Naive thymus-derived CD8-positive, alpha-beta T cell (primary cell): ENCODE data around the gene GUCY1A2. TPM values are rescaled to one million over a fixed set of nuclear protein-coding genes. Genes with fewer than 3 reads are reported as not detected.
"Not testable (repeated sequence)": the region's sequence is repeated elsewhere in the genome, so short reads cannot be mapped to it uniquely, and the experiment has no call there.

ENCODE experiments used
- ATAC-seq, 2 donors: fragments of 150-1000 bp; cut with Tn5 transposase in 1 of 2; sonication (Bioruptor Pico), chemical (Tn5 transposase) in 1 of 2; 1 replicate in 1 of 2; 2 replicates in 1 of 2; pipeline ENCODE4 v1.10.0; 2021; ENCODE audit warnings: mild to moderate bottlenecking in 2 of 2, moderate library complexity in 2 of 2
- POLR2A ChIA-PET: fragments of 350-600 bp; sonication (Branson Sonifier 250); formaldehyde crosslinking; loops from one replicate; lab custom pipeline; 2021; ENCODE audit warnings: antibody characterized with exemption; lab: Charles Lee
- DNase-seq, 10 donors: peaks; one replicate each; pipeline versions ENCODE4 v3.0.0 to v3.0.0-alpha.2; 2020 to 2022
- H3K27ac Mint-ChIP-seq, 10 donors: one replicate each; pipeline ENCODE4 v1.8.0; 2020 to 2022; ENCODE audit warnings: mild to moderate bottlenecking in 10 of 10, mixed read lengths in 10 of 10, moderate library complexity in 4 of 10, inconsistent platforms in 1 of 10
- H3K27me3 Mint-ChIP-seq, 5 donors: one replicate each; pipeline ENCODE4 v1.8.0; 2021 to 2022; ENCODE audit warnings: mixed read lengths in 5 of 5
- H3K36me3 Mint-ChIP-seq, 3 donors: one replicate each; pipeline ENCODE4 v1.8.0; 2020 to 2022; ENCODE audit warnings: mixed read lengths in 3 of 3, mild to moderate bottlenecking in 2 of 3, inconsistent platforms in 1 of 3
- H3K4me1 Mint-ChIP-seq, 4 donors: one replicate each; pipeline ENCODE4 v1.8.0; 2021 to 2022; ENCODE audit warnings: mixed read lengths in 4 of 4
- H3K4me3 Mint-ChIP-seq, 10 donors: one replicate each; pipeline ENCODE4 v1.8.0; 2020 to 2022; ENCODE audit warnings: mild to moderate bottlenecking in 10 of 10, mixed read lengths in 10 of 10, moderate library complexity in 6 of 10, inconsistent platforms in 1 of 10
- H3K9me3 Mint-ChIP-seq, 9 donors: one replicate each; pipeline ENCODE4 v1.8.0; 2020 to 2022; ENCODE audit warnings: mixed read lengths in 9 of 9, mild to moderate bottlenecking in 3 of 9, inconsistent platforms in 1 of 9, moderate library complexity in 1 of 9
- polyA plus RNA-seq, 3 donors: library from polyadenylated mRNA; unstranded; fragments of 300-500 nt; fragmentation: Illumina TruSeq; gene quantifications; one replicate each; pipeline ENCODE4 v1.2.3, GENCODE V29; 2021
- total RNA-seq, 8 experiments: library from RNA in 2 of 8; stranded (reverse) in 2 of 8; gene quantifications; one replicate each; pipeline ENCODE4 v1.2.3 and lab custom pipeline; 2021 to 2026

The GUCY1A2 gene
- total and polyA plus RNA-seq, 5 experiments from 2014 or later, result not detected

DNA sequence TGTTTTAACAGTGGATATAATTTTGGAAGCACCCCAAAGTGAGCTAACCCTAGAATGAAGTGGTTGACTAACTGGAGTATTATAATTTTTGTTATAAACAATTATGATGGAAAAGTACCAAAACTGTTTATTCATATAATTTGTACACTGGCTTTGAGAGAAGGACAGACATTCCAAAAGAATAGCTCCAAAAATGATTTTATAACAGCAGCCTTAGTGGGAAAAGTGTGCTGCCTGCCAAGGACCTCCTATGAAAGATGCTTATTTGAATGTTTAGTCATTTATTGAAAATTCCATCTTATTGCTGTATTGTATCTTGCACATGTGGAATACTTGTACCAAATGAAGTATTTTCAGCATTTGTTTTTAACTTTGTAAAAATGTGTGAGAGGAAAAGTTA is 169.8 kb downstream of the GUCY1A2 start:
- H3K4me1 Mint-ChIP-seq, result no peaks in the 10 kb centered on the region
- H3K9me3 Mint-ChIP-seq, result peaks cover 10 to 46% (median 25%) of the 10 kb centered on the region in 9 donors

DNA sequence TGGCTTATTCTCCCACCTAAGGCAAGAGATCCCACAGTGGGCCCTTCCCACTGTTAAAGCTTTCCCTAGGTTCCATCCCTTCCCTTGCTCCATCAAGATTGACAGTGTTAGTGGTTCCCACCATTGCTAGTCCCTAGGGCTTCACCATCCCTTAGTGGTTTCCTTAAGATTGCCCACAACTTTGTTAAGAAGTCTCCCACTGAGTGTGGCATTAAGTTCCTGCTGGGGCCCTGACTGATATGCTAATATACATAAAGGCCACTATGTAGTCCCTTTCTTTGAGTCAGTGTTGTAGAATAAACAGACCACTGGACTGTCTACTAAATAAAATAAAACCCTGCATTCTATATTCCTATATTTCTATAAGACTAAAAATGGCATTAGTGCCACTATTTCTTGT is 176.1 kb downstream of the GUCY1A2 start:
- Mint-ChIP-seq H3K27me3 (no peaks in the 10 kb centered on the region), H3K27ac (no peak overlapping the region), H3K36me3 (no peaks in the 10 kb centered on the region), H3K4me3 (no peak overlapping the region), H3K9me3 (peaks cover 3 to 35% (median 22%) of the 10 kb centered on the region in 9 donors), H3K4me1 (no peaks in the 10 kb centered on the region)
- POLR2A ChIA-PET, result no interaction called here
- ATAC-seq (no peak), DNase-seq (no peak)

More for the DNA sequence above, 169.8 kb downstream of the GUCY1A2 start:
- no peak overlapping the region for H3K27ac Mint-ChIP-seq
- H3K36me3 Mint-ChIP-seq, result no peaks in the 10 kb centered on the region
- POLR2A ChIA-PET, result no interaction called here
- H3K27me3 Mint-ChIP-seq, result no peaks in the 10 kb centered on the region
- DNase-seq, result no peak
- H3K4me3 Mint-ChIP-seq, result no peak overlapping the region
- ATAC-seq, result no peak

DNA sequence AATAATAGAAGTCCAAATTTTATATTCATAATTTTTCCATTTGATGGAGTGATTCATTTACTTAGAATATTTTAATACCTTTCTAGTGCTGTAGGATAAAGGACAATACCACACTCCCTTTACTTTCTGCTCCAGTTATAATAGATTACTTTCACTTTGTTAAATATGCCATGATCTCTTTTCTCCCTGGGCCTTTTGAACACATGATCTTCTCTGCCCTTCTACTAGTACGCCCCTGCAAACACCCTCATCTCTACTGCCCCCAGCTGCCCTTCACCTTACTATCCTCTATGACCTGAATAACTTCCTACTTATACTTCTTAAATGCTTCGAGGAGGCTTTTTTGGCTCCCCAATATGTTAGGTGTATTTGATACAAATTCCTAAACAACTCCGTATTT is 177.3 kb downstream of the GUCY1A2 start:
- POLR2A ChIA-PET, result no interaction called here
- Mint-ChIP-seq H3K27ac (no peak overlapping the region), H3K4me3 (no peak overlapping the region), H3K4me1 (no peaks in the 10 kb centered on the region), H3K36me3 (no peaks in the 10 kb centered on the region), H3K27me3 (no peaks in the 10 kb centered on the region), H3K9me3 (peaks cover 3 to 41% (median 19%) of the 10 kb centered on the region in 9 donors)
- DNase-seq (no peak), ATAC-seq (no peak)

DNA sequence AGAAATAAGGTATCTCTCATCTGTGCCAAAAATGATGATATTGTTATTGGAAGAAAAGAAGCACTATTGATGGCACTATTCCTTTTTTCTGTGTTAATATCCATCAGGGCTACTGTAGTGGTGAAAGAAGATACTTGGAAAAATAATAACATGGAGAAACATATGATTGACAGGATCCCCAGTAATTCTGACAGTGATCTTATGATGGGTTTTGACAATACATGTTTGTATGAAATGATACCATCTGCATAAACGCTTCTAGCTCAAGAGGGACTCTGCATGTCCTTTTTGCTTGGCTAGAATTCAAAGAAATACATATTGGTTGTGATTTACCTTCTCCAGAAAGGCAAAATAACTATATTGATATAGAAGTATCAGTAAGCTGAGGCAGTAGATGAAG is 178.1 kb downstream of the GUCY1A2 start:
- H3K4me1 Mint-ChIP-seq, result no peaks in the 10 kb centered on the region
- no peaks in the 10 kb centered on the region for H3K36me3 Mint-ChIP-seq
- peaks cover 3 to 37% (median 19%) of the 10 kb centered on the region in 9 donors for H3K9me3 Mint-ChIP-seq
- no peak for DNase-seq
- no peak overlapping the region for H3K27ac Mint-ChIP-seq
- H3K27me3 Mint-ChIP-seq, result no peaks in the 10 kb centered on the region
- no peak for ATAC-seq
- POLR2A ChIA-PET, result no interaction called here
- no peak overlapping the region for H3K4me3 Mint-ChIP-seq

DNA sequence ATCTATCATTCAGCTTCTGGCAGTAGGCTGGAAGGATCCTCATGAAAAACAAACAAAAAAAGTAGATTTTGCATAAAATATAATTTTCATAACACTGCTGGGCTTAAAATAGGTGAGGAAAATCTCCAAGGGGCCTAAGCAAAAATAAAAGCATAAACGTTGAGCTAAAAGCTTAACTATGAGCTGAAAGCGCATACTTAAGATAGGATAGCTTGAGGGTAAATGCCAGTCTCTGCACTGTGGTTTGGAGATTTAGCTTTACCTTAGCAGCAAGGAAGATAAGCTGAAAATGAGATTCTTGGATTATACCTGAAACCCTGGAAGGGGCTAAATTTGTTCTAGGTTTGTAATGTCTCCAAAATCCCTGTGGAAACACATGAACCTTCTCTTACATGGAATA is 183.7 kb downstream of the GUCY1A2 start:
- Mint-ChIP-seq H3K27me3 (no peaks in the 10 kb centered on the region), H3K27ac (no peak overlapping the region), H3K36me3 (no peaks in the 10 kb centered on the region), H3K4me3 (no peak overlapping the region), H3K4me1 (no peaks in the 10 kb centered on the region), H3K9me3 (peaks cover 0 to 34% (median 10%) of the 10 kb centered on the region in 9 donors)
- POLR2A ChIA-PET, result no interaction called here
- DNase-seq, result no peak
- ATAC-seq, result no peak

DNA sequence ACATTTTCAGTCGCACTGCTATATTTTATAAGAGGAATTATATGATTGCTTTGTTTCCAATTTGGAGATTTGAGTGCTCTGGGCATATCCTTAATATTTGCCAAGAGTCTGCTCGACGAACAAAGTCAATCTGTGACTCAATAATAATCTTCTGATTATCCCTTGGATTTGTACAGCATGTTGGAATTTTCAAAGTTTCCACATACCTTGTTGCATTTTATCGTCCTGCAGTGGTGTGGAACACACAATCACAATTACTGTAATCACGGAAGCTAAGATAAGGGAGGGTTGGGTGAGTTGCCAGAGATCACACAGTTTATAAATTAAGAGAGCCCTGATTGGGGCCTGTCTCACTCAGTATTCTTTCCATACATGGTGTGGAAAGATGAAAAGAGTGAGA is 189.3 kb downstream of the GUCY1A2 start:
- no peak overlapping the region for H3K27ac Mint-ChIP-seq
- POLR2A ChIA-PET, result no interaction called here
- no peak for DNase-seq
- no peaks in the 10 kb centered on the region for H3K27me3 Mint-ChIP-seq
- no peak for ATAC-seq
- H3K36me3 Mint-ChIP-seq, result peaks cover 0 to 5% (median 0%) of the 10 kb centered on the region in 3 donors
- peaks cover 1 to 35% (median 9%) of the 10 kb centered on the region in 9 donors for H3K9me3 Mint-ChIP-seq
- no peaks in the 10 kb centered on the region for H3K4me1 Mint-ChIP-seq
- H3K4me3 Mint-ChIP-seq, result no peak overlapping the region

DNA sequence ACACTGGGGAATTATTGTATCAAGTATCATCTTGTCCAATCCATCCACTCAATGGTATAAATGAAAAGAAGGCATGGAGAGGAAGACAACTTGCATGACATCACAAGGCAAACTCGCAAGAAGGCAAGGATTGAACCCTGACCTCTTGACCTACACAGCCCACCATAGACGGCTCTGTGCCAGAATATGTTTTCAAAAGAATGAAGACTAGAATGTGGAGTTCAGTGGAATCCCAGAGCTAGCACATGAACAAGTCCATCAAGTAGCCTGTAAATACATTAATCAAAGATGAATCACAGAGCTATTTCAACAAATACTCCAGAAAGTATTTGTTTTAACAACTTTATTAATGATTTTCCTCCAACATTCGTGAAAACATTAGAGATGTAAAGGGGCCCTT is 189.7 kb downstream of the GUCY1A2 start:
- ATAC-seq (no peak), DNase-seq (no peak)
- POLR2A ChIA-PET, result no interaction called here
- Mint-ChIP-seq H3K36me3 (peaks cover 0 to 5% (median 0%) of the 10 kb centered on the region in 3 donors), H3K27ac (no peak overlapping the region), H3K4me3 (no peak overlapping the region), H3K4me1 (no peaks in the 10 kb centered on the region), H3K9me3 (peaks cover 1 to 35% (median 9%) of the 10 kb centered on the region in 9 donors), H3K27me3 (no peaks in the 10 kb centered on the region)

DNA sequence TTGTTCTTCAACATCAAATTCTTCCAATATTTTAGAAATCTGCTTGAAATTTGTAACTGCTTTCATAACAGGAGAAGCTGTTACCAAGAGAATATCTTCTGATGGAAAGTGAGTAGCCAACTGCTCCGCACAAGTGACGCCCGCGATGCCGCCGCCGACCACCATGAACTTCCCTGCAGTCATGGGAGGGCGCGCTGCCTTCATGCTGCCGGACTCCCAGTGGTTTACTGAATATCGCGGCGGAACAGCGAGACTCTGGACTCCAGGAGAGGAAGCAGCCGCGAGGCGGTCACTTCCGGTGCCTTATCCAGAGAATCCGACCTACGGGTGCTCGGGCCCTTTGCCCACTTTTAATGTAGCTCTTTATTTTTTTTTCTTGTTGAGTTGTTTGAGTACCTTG is 190.6 kb downstream of the GUCY1A2 start:
- peak in 1 of 10 donors; percentile 4 for DNase-seq
- H3K4me3 Mint-ChIP-seq, result no peak overlapping the region
- H3K9me3 Mint-ChIP-seq, result peaks cover 2 to 41% (median 12%) of the 10 kb centered on the region in 9 donors
- H3K4me1 Mint-ChIP-seq, result no peaks in the 10 kb centered on the region
- H3K27ac Mint-ChIP-seq, result no peak overlapping the region
- POLR2A ChIA-PET, result no interaction called here
- no peaks in the 10 kb centered on the region for H3K27me3 Mint-ChIP-seq
- ATAC-seq, result no peak
- peaks cover 0 to 5% (median 0%) of the 10 kb centered on the region in 3 donors for H3K36me3 Mint-ChIP-seq

DNA sequence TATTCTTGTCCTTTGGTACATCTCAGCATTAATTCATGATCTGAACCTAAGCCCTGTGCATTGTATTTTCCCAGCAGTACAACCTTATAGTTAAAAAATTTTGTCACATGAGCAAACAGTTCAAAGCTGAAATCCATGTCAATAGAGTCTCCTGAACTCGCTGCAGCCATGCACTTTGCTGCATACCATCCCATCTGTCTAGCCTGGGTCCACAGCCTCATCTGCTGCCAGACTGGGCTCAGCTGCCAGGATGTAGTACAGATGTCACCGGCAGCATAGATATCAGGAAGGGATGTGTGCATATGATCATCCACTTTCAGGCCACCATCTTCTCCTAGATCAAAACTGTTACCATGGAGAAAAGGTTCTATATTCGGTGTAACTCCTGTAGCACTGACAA is 191.7 kb downstream of the GUCY1A2 start:
- H3K36me3 Mint-ChIP-seq, DNase-seq, H3K4me3 Mint-ChIP-seq, POLR2A ChIA-PET, H3K27me3 Mint-ChIP-seq, ATAC-seq, H3K4me1 Mint-ChIP-seq, H3K27ac Mint-ChIP-seq: not testable (repeated sequence)
- peaks cover 7 to 45% (median 15%) of the 10 kb centered on the region in 9 donors for H3K9me3 Mint-ChIP-seq

DNA sequence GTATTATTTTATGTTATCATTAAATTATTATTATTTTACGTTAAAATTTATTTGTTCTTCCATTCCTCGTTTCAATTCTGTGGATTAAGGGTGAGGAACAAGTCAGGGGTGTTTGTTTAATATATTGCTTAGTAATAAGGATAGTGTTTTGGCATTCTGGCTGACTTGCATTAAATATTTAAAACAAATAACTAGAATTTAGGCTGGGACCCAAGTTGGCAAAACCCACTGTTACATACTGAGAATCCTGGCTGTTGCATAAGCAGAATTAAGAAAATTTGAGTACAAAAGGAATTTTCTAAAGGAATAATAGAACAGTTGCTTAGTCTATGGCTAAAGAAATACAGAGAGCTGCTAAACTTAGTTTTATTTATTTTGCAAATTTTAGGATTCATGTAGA is 196.4 kb downstream of the GUCY1A2 start:
- peaks cover 0 to 2% (median 0%) of the 10 kb centered on the region in 5 donors for H3K27me3 Mint-ChIP-seq
- H3K4me3 Mint-ChIP-seq, result no peak overlapping the region
- DNase-seq, result no peak
- H3K9me3 Mint-ChIP-seq, result peaks cover 0 to 20% (median 8%) of the 10 kb centered on the region in 9 donors
- POLR2A ChIA-PET, result no interaction called here
- no peaks in the 10 kb centered on the region for H3K36me3 Mint-ChIP-seq
- ATAC-seq, result no peak
- no peaks in the 10 kb centered on the region for H3K4me1 Mint-ChIP-seq
- H3K27ac Mint-ChIP-seq, result no peak overlapping the region

DNA sequence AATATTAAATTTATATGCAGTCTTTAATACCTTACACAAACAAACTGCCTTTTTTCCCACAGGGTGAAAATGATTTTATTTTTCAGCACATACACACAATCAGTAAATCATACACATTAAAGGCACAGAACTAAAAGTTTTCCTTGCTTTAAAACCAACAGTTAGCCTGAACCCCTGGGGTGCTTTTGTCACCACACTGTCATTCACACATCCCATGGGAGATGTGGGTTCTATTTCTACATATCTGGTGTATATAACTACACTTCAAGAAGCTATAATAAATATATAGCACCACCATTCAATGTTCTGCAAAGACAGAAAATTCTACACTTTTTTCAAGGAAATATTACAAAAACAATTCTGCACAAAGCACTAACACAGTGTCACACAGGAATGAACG is 197.0 kb downstream of the GUCY1A2 start:
- Mint-ChIP-seq H3K27ac (no peak overlapping the region), H3K27me3 (peaks cover 0 to 2% (median 0%) of the 10 kb centered on the region in 5 donors), H3K4me1 (no peaks in the 10 kb centered on the region), H3K4me3 (no peak overlapping the region), H3K36me3 (no peaks in the 10 kb centered on the region), H3K9me3 (peaks cover 0 to 20% (median 10%) of the 10 kb centered on the region in 9 donors)
- DNase-seq, result no peak
- POLR2A ChIA-PET, result no interaction called here
- ATAC-seq, result no peak

DNA sequence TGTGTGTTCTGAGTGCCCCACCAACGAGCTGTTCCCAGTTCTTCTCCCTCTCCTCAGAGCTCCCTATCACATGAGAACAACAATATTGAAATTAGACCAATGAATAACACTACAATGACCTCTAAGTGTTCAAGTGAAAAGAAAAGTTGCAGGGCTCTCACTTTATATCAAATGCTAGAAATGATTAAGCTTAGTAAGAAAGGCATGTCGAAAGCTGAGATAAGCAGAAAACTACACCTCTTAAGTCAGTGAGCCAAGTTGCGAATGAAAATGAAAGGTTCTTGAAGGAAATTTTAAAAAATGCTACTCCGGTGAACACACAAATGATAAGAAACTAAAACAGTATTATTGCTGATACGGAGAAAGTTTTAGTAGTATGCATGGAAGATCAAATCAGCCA is 199.8 kb downstream of the GUCY1A2 start:
- no peak overlapping the region for H3K27ac Mint-ChIP-seq
- peaks cover 0 to 2% (median 0%) of the 10 kb centered on the region in 5 donors for H3K27me3 Mint-ChIP-seq
- ATAC-seq (no peak), DNase-seq (no peak)
- H3K9me3 Mint-ChIP-seq, result peaks cover 0 to 28% (median 12%) of the 10 kb centered on the region in 9 donors
- POLR2A ChIA-PET, result no interaction called here
- H3K4me1 Mint-ChIP-seq, result no peaks in the 10 kb centered on the region
- H3K4me3 Mint-ChIP-seq, result no peak overlapping the region
- H3K36me3 Mint-ChIP-seq, result no peaks in the 10 kb centered on the region

DNA sequence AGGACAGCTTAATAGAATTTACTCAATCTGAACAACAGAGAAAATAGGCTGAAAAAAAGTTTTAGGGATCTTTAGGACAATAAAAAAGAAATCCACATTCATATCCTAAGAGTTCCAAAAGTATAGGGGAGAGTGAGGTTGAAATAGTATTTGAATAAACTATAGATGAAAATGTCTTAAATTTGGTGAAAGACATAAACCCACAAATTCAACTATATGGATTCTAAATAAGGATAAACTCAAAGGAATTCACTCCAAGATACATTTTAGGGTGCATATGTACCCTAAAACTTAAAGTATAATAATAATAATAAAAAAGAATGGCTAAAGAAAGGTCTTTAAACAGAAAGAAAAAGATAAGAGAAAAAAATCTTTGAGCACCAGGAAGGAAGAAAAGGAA is 203.1 kb downstream of the GUCY1A2 start:
- H3K27me3 Mint-ChIP-seq, result no peaks in the 10 kb centered on the region
- DNase-seq (no peak), ATAC-seq (no peak)
- no peaks in the 10 kb centered on the region for H3K4me1 Mint-ChIP-seq
- no peak overlapping the region for H3K4me3 Mint-ChIP-seq
- H3K27ac Mint-ChIP-seq, result no peak overlapping the region
- peaks cover 0 to 23% (median 9%) of the 10 kb centered on the region in 9 donors for H3K9me3 Mint-ChIP-seq
- no peaks in the 10 kb centered on the region for H3K36me3 Mint-ChIP-seq
- POLR2A ChIA-PET, result no interaction called here

DNA sequence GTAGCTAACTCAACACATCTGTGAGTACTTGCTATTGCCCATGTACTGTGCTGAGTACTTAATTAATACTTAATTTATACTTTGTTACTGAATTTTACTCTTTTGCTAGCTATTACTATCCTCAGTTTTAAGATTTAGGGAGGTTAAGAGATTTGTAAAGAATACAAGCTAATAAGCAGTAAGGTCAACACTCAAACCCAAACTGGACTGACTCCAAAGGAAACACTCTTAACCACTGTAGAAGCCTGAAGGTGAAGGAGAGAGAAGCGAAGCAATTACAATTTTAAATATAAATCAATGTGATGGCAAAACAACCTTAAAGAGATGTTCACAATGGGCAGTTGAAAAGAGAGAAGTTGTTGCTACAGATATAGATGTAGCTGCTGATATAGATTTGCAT is 204.5 kb downstream of the GUCY1A2 start:
- no peak overlapping the region for H3K4me3 Mint-ChIP-seq
- no peaks in the 10 kb centered on the region for H3K36me3 Mint-ChIP-seq
- H3K4me1 Mint-ChIP-seq, result no peaks in the 10 kb centered on the region
- peaks cover 0 to 20% (median 8%) of the 10 kb centered on the region in 9 donors for H3K9me3 Mint-ChIP-seq
- no peak overlapping the region for H3K27ac Mint-ChIP-seq
- no peak for DNase-seq
- no peaks in the 10 kb centered on the region for H3K27me3 Mint-ChIP-seq
- ATAC-seq, result no peak
- POLR2A ChIA-PET, result no interaction called here
